ENCODE measurements around the gene CCDC34. TPM values are rescaled to one million over a fixed set of nuclear protein-coding genes. Genes with fewer than 3 reads are reported as not detected.

Gene CCDC34
- polyA plus RNA-seq, 1 donor from 2014 or later = 13.3 TPM

GRCh38 chr11:27294654-27295053 is 68.4 kb downstream of the CCDC34 start:
- no peak overlapping the region for H3K27ac ChIP-seq (ENCODE audit: low read length)
- TF ChIP-seq TAF1 (IDR thresholded peaks at IDR 0.05; ENCODE audit: low read depth) = no peak
- no peak for TF ChIP-seq RAD21 (conservative IDR thresholded peaks at IDR 0.05)
- TF ChIP-seq POLR2AphosphoS5 (IDR thresholded peaks at IDR 0.05) = peak; percentile 33
- TF ChIP-seq SMC3 (conservative IDR thresholded peaks at IDR 0.05; ENCODE audit: poor library complexity) = no peak
- TF ChIP-seq CTCF (IDR thresholded peaks at IDR 0.05; ENCODE audit: poor library complexity, severe bottlenecking) = no peak
- no peak for TF ChIP-seq EP300 (conservative IDR thresholded peaks at IDR 0.05; ENCODE audit: poor library complexity, severe bottlenecking)
- no peak overlapping the region for H3K4me3 ChIP-seq (ENCODE audit: low read length)
- no peaks in the 10 kb centered on the region for H4K20me1 ChIP-seq (ENCODE audit: insufficient read depth)
- H3K36me3 ChIP-seq (ENCODE audit: insufficient read depth, low read length) = no peaks in the 10 kb centered on the region
- no peaks in the 10 kb centered on the region for H3K9me3 ChIP-seq (ENCODE audit: low read length)
- H3F3A ChIP-seq (ENCODE audit: insufficient read depth, low read length, poor library complexity, severe bottlenecking) = no peaks in the 10 kb centered on the region
- H2AFZ ChIP-seq (ENCODE audit: low read depth, low read length) = no peak overlapping the region
- H3K9me2 ChIP-seq (ENCODE audit: insufficient read depth, low read length) = no peaks in the 10 kb centered on the region
- H3K4me2 ChIP-seq (ENCODE audit: low read length) = no peak overlapping the region
- H3K79me2 ChIP-seq (replicated peaks; ENCODE audit: insufficient read depth, low read length) = no peaks in the 10 kb centered on the region
- no peaks in the 10 kb centered on the region for H3K27me3 ChIP-seq (ENCODE audit: insufficient read depth, low read depth, low read length)
- H3K9ac ChIP-seq (ENCODE audit: low read length) = no peak overlapping the region

- H3K4me2 ChIP-seq (ENCODE audit: low read length) = no peak overlapping the region
- H4K20me1 ChIP-seq (ENCODE audit: insufficient read depth) = no peaks in the 10 kb centered on the region
- H3K27me3 ChIP-seq (ENCODE audit: insufficient read depth, low read depth, low read length) = no peaks in the 10 kb centered on the region
- H3F3A ChIP-seq (ENCODE audit: insufficient read depth, low read length, poor library complexity, severe bottlenecking) = no peaks in the 10 kb centered on the region
- no peaks in the 10 kb centered on the region for H3K9me2 ChIP-seq (ENCODE audit: insufficient read depth, low read length)
- no peak overlapping the region for H3K4me3 ChIP-seq (ENCODE audit: low read length)
- no peak overlapping the region for H2AFZ ChIP-seq (ENCODE audit: low read depth, low read length)
- no peaks in the 10 kb centered on the region for H3K9me3 ChIP-seq (ENCODE audit: low read length)
- TF ChIP-seq EP300 (conservative IDR thresholded peaks at IDR 0.05; ENCODE audit: poor library complexity, severe bottlenecking) (no peak), MXI1 (conservative IDR thresholded peaks at IDR 0.05; ENCODE audit: poor library complexity, severe bottlenecking) (no peak), CTCF (IDR thresholded peaks at IDR 0.05; ENCODE audit: poor library complexity, severe bottlenecking) (no peak), RAD21 (conservative IDR thresholded peaks at IDR 0.05) (no peak), EZH2 (IDR thresholded peaks at IDR 0.05; ENCODE audit: borderline replicate concordance, insufficient read depth, low read length, poor library complexity, severe bottlenecking) (no peak), SMC3 (conservative IDR thresholded peaks at IDR 0.05; ENCODE audit: poor library complexity) (no peak)
- H3K36me3 ChIP-seq (ENCODE audit: insufficient read depth, low read length) = no peaks in the 10 kb centered on the region
- H3K9ac ChIP-seq (ENCODE audit: low read length) = no peak overlapping the region
- no peak overlapping the region for H3K27ac ChIP-seq (ENCODE audit: low read length)
- H3K79me2 ChIP-seq (replicated peaks; ENCODE audit: insufficient read depth, low read length) = no peaks in the 10 kb centered on the region
Measured at GRCh38 chr11:27293515-27294417, 69.2 kb downstream of the CCDC34 start.

GRCh38 chr11:27292637-27293010 is 70.4 kb downstream of the CCDC34 start:
- no peak overlapping the region for H3K4me3 ChIP-seq (ENCODE audit: low read length)
- H3K79me2 ChIP-seq (replicated peaks; ENCODE audit: insufficient read depth, low read length) = no peaks in the 10 kb centered on the region
- H3K9ac ChIP-seq (ENCODE audit: low read length) = no peak overlapping the region
- no peaks in the 10 kb centered on the region for H4K20me1 ChIP-seq (ENCODE audit: insufficient read depth)
- no peak overlapping the region for H3K4me2 ChIP-seq (ENCODE audit: low read length)
- no peaks in the 10 kb centered on the region for H3K36me3 ChIP-seq (ENCODE audit: insufficient read depth, low read length)
- no peak for TF ChIP-seq TAF1 (IDR thresholded peaks at IDR 0.05; ENCODE audit: low read depth)
- no peak for TF ChIP-seq REST (IDR thresholded peaks at IDR 0.05; ENCODE audit: borderline replicate concordance)
- no peak for TF ChIP-seq EP300 (conservative IDR thresholded peaks at IDR 0.05; ENCODE audit: poor library complexity, severe bottlenecking)
- no peak for TF ChIP-seq EZH2 (IDR thresholded peaks at IDR 0.05; ENCODE audit: borderline replicate concordance, insufficient read depth, low read length, poor library complexity, severe bottlenecking)
- no peak for TF ChIP-seq CTCF (IDR thresholded peaks at IDR 0.05; ENCODE audit: poor library complexity, severe bottlenecking)
- no peaks in the 10 kb centered on the region for H3K27me3 ChIP-seq (ENCODE audit: insufficient read depth, low read depth, low read length)
- H3K27ac ChIP-seq (ENCODE audit: low read length) = no peak overlapping the region
- H3F3A ChIP-seq (ENCODE audit: insufficient read depth, low read length, poor library complexity, severe bottlenecking) = no peaks in the 10 kb centered on the region
- no peaks in the 10 kb centered on the region for H3K9me2 ChIP-seq (ENCODE audit: insufficient read depth, low read length)
- no peak overlapping the region for H2AFZ ChIP-seq (ENCODE audit: low read depth, low read length)
- H3K9me3 ChIP-seq (ENCODE audit: low read length) = no peaks in the 10 kb centered on the region

All from neural cell (in vitro differentiated cells).